Activated CD4-positive, alpha-beta T cell treated with anti-CD3 and anti-CD28 coated beads, Interleukin-2, amount 50 U/mL, for 24 hours (primary cell): ENCODE data around the gene NANOS2.

Source experiments
- DNase-seq, 2 donors: peaks; one replicate each; pipeline ENCODE4 v3.0.0-alpha.2; 2020; ENCODE audit warnings: low read depth in 1 of 2, low spot score in 1 of 2

Gene NANOS2

GRCh38 chr19:45913874-45914830 is at the start of gene NANOS2:
Gene NANOS2 (minus strand): TSS chr19:45914778. CDS start chr19:45914693, 85 bp downstream.
- no peak for DNase-seq

GRCh38 chr19:45962021-45962420 is 47.4 kb upstream of the NANOS2 start:
- DNase-seq, result no peak

GRCh38 chr19:45960595-45961235 is 46.1 kb upstream of the NANOS2 start:
- DNase-seq, result no peak

GRCh38 chr19:45959517-45960025 is 45.0 kb upstream of the NANOS2 start:
- no peak for DNase-seq

- DNase-seq, result no peak
Observed at GRCh38 chr19:45958769-45959516, 44.4 kb upstream of the NANOS2 start.

GRCh38 chr19:45958320-45958719 is 43.7 kb upstream of the NANOS2 start:
- DNase-seq, result no peak

GRCh38 chr19:45955905-45956608 is 41.5 kb upstream of the NANOS2 start:
- DNase-seq, result no peak

GRCh38 chr19:45954156-45954555 is 39.6 kb upstream of the NANOS2 start:
- DNase-seq, result no peak

GRCh38 chr19:45953676-45954075 is 39.1 kb upstream of the NANOS2 start:
- DNase-seq, result no peak

GRCh38 chr19:45952686-45953505 is 38.3 kb upstream of the NANOS2 start:
- DNase-seq, result no peak

- DNase-seq, result no peak
Observed at GRCh38 chr19:45952341-45952685, 37.7 kb upstream of the NANOS2 start.

- DNase-seq, result no peak
Observed at GRCh38 chr19:45947926-45948325, 33.3 kb upstream of the NANOS2 start.

- no peak for DNase-seq
Observed at GRCh38 chr19:45940515-45940805, 25.9 kb upstream of the NANOS2 start.

GRCh38 chr19:45939792-45940514 is 25.4 kb upstream of the NANOS2 start:
- no peak for DNase-seq

- DNase-seq, result no peak
Observed at GRCh38 chr19:45938733-45939319, 24.2 kb upstream of the NANOS2 start.

GRCh38 chr19:45935267-45935666 is 20.7 kb upstream of the NANOS2 start:
- no peak for DNase-seq

GRCh38 chr19:45934551-45935230 is 20.1 kb upstream of the NANOS2 start:
- no peak for DNase-seq

- no peak for DNase-seq
Observed at GRCh38 chr19:45933759-45934158, 19.2 kb upstream of the NANOS2 start.

GRCh38 chr19:45931055-45931454 is 16.5 kb upstream of the NANOS2 start:
- DNase-seq, result no peak
